Gastrocnemius medialis (tissue), 4 donors: ENCODE measurements around the gene SUGCT.
"Not testable (repeated sequence)": the region's sequence is repeated elsewhere in the genome, so short reads cannot be mapped to it uniquely, and the experiment has no call there.

Experiments
- CTCF ChIP-seq, 5 experiments: fragments of 450-650 bp in 3 of 5; fragments of 200-600 bp in 2 of 5; sonication (generic) in 2 of 5; IDR thresholded peaks in 4 of 5; conservative IDR thresholded peaks in 1 of 5; 1 replicate in 4 of 5; 2 replicates in 1 of 5; pipeline ENCODE4 v1.5.1; 2016 to 2019; ENCODE audit warnings: antibody characterized with exemption in 5 of 5, mild to moderate bottlenecking in 3 of 5, moderate library complexity in 3 of 5
- POLR2A ChIP-seq, 2 donors: fragments of 450-650 bp; IDR thresholded peaks; one replicate each; pipeline ENCODE4 v1.6.1; 2017; ENCODE audit warnings: antibody characterized with exemption in 2 of 2, mild to moderate bottlenecking in 2 of 2, moderate library complexity in 2 of 2

- not testable (repeated sequence) for TF ChIP-seq CTCF (IDR thresholded peaks at IDR 0.05 in 4 of 5, conservative IDR thresholded peaks at IDR 0.05 in 1 of 5); POLR2A (IDR thresholded peaks at IDR 0.05)
Measured at GRCh38 chr7:40627361-40627760, 492.6 kb downstream of the SUGCT start.
